ENCODE measurements around the gene MIP. TPM values are rescaled to one million over a fixed set of nuclear protein-coding genes. Genes with fewer than 3 reads are reported as not detected.

Gene MIP
- total and polyA plus RNA-seq, 2 experiments from 2014 or later, result 0.29 TPM; not detected in 1

GRCh38 chr12:56484566-56484965, 30.1 kb upstream of the MIP start (continued):
- TF ChIP-seq ZNF462 (CRISPR knock-in tag; IDR thresholded peaks at IDR 0.05) (no peak), ZNF114 (CRISPR knock-in tag; IDR thresholded peaks at IDR 0.05) (no peak), STAT1 (IDR thresholded peaks at IDR 0.05; ENCODE audit: unreplicated experiment) (no peak), ZNF331 (CRISPR knock-in tag; IDR thresholded peaks at IDR 0.05; ENCODE audit: low read depth) (no peak), ETS1 (IDR thresholded peaks at IDR 0.05) (no peak), EZH2 (IDR thresholded peaks at IDR 0.05; ENCODE audit: low read depth, unreplicated experiment) (no peak), EZH2phosphoT487 (IDR thresholded peaks at IDR 0.05; ENCODE audit: unreplicated experiment) (no peak), CREB1 (CRISPR knock-in tag; IDR thresholded peaks at IDR 0.05; ENCODE audit: low read depth) (no peak)
- TF ChIP-seq, protein P1, sequence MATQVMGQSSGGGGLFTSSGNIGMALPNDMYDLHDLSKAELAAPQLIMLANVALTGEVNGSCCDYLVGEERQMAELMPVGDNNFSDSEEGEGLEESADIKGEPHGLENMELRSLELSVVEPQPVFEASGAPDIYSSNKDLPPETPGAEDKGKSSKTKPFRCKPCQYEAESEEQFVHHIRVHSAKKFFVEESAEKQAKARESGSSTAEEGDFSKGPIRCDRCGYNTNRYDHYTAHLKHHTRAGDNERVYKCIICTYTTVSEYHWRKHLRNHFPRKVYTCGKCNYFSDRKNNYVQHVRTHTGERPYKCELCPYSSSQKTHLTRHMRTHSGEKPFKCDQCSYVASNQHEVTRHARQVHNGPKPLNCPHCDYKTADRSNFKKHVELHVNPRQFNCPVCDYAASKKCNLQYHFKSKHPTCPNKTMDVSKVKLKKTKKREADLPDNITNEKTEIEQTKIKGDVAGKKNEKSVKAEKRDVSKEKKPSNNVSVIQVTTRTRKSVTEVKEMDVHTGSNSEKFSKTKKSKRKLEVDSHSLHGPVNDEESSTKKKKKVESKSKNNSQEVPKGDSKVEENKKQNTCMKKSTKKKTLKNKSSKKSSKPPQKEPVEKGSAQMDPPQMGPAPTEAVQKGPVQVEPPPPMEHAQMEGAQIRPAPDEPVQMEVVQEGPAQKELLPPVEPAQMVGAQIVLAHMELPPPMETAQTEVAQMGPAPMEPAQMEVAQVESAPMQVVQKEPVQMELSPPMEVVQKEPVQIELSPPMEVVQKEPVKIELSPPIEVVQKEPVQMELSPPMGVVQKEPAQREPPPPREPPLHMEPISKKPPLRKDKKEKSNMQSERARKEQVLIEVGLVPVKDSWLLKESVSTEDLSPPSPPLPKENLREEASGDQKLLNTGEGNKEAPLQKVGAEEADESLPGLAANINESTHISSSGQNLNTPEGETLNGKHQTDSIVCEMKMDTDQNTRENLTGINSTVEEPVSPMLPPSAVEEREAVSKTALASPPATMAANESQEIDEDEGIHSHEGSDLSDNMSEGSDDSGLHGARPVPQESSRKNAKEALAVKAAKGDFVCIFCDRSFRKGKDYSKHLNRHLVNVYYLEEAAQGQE (IDR thresholded peaks at IDR 0.05; ENCODE audit: unreplicated experiment), result no peak

All from GM23338 (cell line).